Pancreas (tissue), 10 donors: Measurements from ENCODE around the gene KIF3A. TPM values are rescaled to one million over a fixed set of nuclear protein-coding genes. Genes with fewer than 3 reads are reported as not detected.

Experiments
- ATAC-seq, 4 donors: fragments of 200-7000 bp; cut with Tn5 transposase; one replicate each; pipeline versions ENCODE4 v1.8.0 to v1.9.1; 2020; ENCODE audit warnings: mild to moderate bottlenecking in 4 of 4, moderate library complexity in 4 of 4
- DNase-seq, 6 donors: peaks; one replicate each; pipeline ENCODE4 v3.0.0-alpha.2; 2020
- FAIRE-seq: peaks from 2 replicates; lab custom pipeline; 2012; peaks lifted over from hg19 to GRCh38; lab: Jason Lieb, UNC
- H3K27ac ChIP-seq, 4 donors: fragments of 200-600 bp; sonication (generic); 1 replicate in 3 of 4; 2 replicates in 1 of 4; pipeline versions ENCODE4 v1.5.0 to v1.8.0; 2020
- H3K27me3 ChIP-seq, 4 donors: fragments of 200-600 bp; one replicate each; pipeline ENCODE4 v1.8.0; 2021
- H3K36me3 ChIP-seq, 3 donors: fragments of 200-600 bp; sonication (generic) in 1 of 3; one replicate each; pipeline versions ENCODE4 v1.5.0 to v1.8.0; 2020 to 2021
- H3K4me1 ChIP-seq, 3 donors: fragments of 200-600 bp; one replicate each; pipeline ENCODE4 v1.8.0; 2021
- H3K4me3 ChIP-seq, 4 donors: fragments of 200-600 bp; sonication (generic) in 2 of 4; one replicate each; pipeline versions ENCODE4 v1.5.0 to v1.8.0; 2020 to 2021
- H3K9me3 ChIP-seq, 4 donors: fragments of 200-600 bp; one replicate each; pipeline ENCODE4 v1.8.0; 2021
- CTCF ChIP-seq, 4 donors: fragments of 200-600 bp; sonication (generic) in 3 of 4; IDR thresholded peaks; one replicate each; pipeline versions ENCODE4 v1.5.0 to v1.8.0; 2021; ENCODE audit warnings: antibody characterized with exemption in 4 of 4
- WGBS, 2 donors: extraction: QIAGEN DNeasy Blood & Tissue Kit; methylation state at CpG; one replicate each; pipeline ENCODE4 v1.1.7; 2013; 5-methylcytosine and 5-hydroxymethylcytosine counted together
- intact Hi-C, 3 donors: fragments of 100-400 bp; cut with DNase I; formaldehyde crosslinking; loops; one replicate each; pipeline versions ENCODE4 v1.11.1 to v1.14.2; 2022
- polyA plus RNA-seq, 2 donors: library from polyadenylated mRNA; stranded (reverse); fragments of 200-250 nt; gene quantifications; one replicate each; pipeline ENCODE4 v1.2.3, GENCODE V29; 2013
- total RNA-seq, 6 donors: library from RNA; stranded (reverse); fragmentation: NEBNext Ultra II Directional in 4 of 6; extraction: Animal tissue kit (Norgen Biotek cat#: 25700) in 4 of 6; gene quantifications; one replicate each; pipeline versions ENCODE4 v1.2.1 to v1.2.4, GENCODE V29; 2021 to 2023
- donor health status: healthy with polysubstance abuse.
- donor health status: DM: no; HTN: no; CAD: no; lungs with moderate emphysema.
- donor health status: DM: no; HTN: no; CAD: no.
- donor health status: control.
- donor health status: control.
- donor health status: Bipolar disorder and iron deficiency.
- donor health status: DM: yes; HTN: yes; CAD: no.
- donor health status: DM: no; HTN: no; CAD: no.
- donor health status: DM: no; HTN: no; CAD: no.
- donor health status: DM: yes; HTN: yes; CAD: no.

The KIF3A gene
- total and polyA plus RNA-seq, 8 donors, result 2.4 to 6.3 (median 4.1) TPM

GRCh38 chr5:132752581-132753125 lies 15.3 kb upstream of the KIF3A start:
- Histone ChIP-seq H3K4me3 (no peak overlapping the region), H3K27ac (no peak overlapping the region), H3K36me3 (no peaks in the 10 kb centered on the region), H3K9me3 (no peaks in the 10 kb centered on the region), H3K27me3 (no peaks in the 10 kb centered on the region), H3K4me1 (no peaks in the 10 kb centered on the region)
- WGBS, 2 donors, result 77 to 94% methylated on average over 1 of the region's 1 CpG
- no peak for ATAC-seq
- TF ChIP-seq CTCF (IDR thresholded peaks at IDR 0.05), result no peak
- intact Hi-C loops, result loop anchor here in 1 of 3 donors (5.0 kb wide), 1 partner anchor 70 kb away; no protein-coding TSS in a partner anchor
- DNase-seq, result no peak
- no peak for FAIRE-seq

DNA sequence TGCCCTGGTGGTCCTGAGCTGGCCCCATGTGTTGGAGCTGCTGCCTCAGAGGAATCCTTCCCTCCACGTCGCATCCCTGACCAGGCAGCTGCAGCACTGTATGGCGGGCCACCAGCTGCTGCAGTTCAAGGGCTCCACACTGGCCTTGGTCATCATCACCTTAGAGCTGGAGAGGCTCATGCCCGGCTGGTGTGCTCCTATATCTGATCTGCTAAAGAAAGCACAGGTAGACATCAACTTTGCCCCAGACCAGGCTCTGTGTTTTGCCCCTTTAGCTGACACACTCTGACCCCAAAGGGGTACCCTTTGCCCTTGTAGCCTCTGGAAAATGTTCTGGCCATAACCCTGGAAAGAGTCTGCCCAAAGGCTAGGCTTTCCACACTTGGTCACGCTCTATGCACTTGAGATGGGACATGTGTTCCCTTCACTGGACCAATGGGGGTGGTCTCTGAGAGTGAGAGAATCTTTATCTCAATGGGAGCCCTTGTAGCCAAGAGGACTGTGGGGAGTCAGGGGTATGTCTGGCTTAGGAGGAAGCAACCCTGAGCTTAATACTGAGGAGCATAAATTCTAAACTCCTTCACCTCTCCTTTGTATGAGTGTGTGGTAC lies 14.7 kb upstream of the KIF3A start:
- intact Hi-C loops, result loop anchor here in 1 of 3 donors (5.0 kb wide), 1 partner anchor 70 kb away; no protein-coding TSS in a partner anchor
- Histone ChIP-seq H3K36me3 (no peaks in the 10 kb centered on the region), H3K27me3 (no peaks in the 10 kb centered on the region), H3K27ac (no peak overlapping the region), H3K4me3 (no peak overlapping the region), H3K9me3 (no peaks in the 10 kb centered on the region), H3K4me1 (no peaks in the 10 kb centered on the region)
- no peak for DNase-seq
- 86% methylated on average over 5 of the region's 5 CpGs for WGBS, 2 donors
- TF ChIP-seq CTCF (IDR thresholded peaks at IDR 0.05), result no peak
- no peak for FAIRE-seq
- no peak for ATAC-seq

DNA sequence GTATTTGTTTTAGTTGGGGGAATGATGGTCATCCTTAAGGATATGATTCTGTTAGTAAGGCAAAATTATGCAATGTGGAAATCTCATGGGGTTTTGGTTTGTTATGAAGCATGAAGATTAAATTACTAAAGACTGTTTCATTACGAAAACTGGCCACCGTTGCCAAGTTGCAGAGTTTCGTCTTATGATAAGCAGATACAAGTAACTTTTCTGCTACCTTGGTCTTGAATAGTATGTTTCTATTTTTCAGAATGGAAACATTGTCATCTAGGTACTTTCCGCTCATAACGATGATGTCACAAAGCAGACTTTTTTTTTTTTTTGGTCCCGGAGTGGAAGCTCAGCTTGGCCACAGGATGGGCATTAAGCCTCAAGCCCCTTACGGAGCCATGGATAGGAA lies 14.1 kb upstream of the KIF3A start:
- no peaks in the 10 kb centered on the region for H3K36me3 ChIP-seq
- DNase-seq (no peak), ATAC-seq (no peak), FAIRE-seq (no peak)
- no peak overlapping the region for H3K27ac ChIP-seq
- 75 to 84% methylated on average over 7 of the region's 7 CpGs for WGBS, 2 donors
- intact Hi-C loops, result loop anchor here in 1 of 3 donors (5.0 kb wide), 1 partner anchor 71 kb away; no protein-coding TSS in a partner anchor
- H3K27me3 ChIP-seq, result no peaks in the 10 kb centered on the region
- H3K4me1 ChIP-seq, result peaks cover 0 to 4% (median 0%) of the 10 kb centered on the region in 3 donors
- H3K9me3 ChIP-seq, result no peaks in the 10 kb centered on the region
- H3K4me3 ChIP-seq, result no peak overlapping the region
- no peak for TF ChIP-seq CTCF (IDR thresholded peaks at IDR 0.05)

DNA sequence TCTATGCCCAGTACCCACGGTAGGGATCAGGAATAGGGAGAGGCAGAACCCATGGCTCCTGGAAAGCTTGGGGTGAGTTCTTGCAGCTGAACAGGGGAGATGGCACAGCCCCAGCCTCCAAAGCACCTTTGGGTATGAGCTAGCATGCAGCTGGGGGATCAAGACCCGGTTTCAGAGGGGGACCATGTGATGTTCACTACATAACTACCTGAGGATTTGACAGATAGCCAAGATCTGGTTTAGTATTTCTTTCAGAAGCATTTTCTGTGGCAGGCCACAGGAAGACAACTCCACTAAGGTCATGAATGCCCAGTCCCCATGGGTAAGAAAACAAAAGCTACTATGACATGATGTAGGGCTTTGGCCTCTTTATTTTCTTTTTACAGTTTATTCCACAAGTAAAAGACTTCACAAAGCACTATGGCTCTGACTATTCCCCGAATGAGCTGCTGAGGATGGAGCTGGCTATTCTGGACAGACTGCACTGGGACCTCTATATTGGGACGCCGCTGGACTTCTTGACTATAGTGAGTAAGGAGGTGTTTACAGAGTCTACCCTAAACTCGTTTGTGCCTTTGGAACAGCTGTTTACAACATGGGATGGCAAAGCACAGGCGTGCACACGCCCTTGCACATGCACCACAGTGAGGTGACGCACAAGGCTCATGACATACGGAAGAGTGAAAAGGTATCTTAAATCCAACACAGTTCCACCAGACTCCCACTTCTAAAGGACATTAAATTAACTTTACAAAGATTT lies 13.3 kb upstream of the KIF3A start:
- DNase-seq (no peak), FAIRE-seq (no peak), ATAC-seq (no peak)
- no peaks in the 10 kb centered on the region for H3K9me3 ChIP-seq
- H3K4me3 ChIP-seq, result no peak overlapping the region
- intact Hi-C loops, result loop anchor here in 1 of 3 donors (5.0 kb wide), 1 partner anchor 72 kb away; no protein-coding TSS in a partner anchor
- 77 to 85% methylated on average over 10 of the region's 10 CpGs for WGBS, 2 donors
- no peak for TF ChIP-seq CTCF (IDR thresholded peaks at IDR 0.05)
- peaks cover 0 to 4% (median 0%) of the 10 kb centered on the region in 3 donors for H3K4me1 ChIP-seq
- no peaks in the 10 kb centered on the region for H3K36me3 ChIP-seq
- no peaks in the 10 kb centered on the region for H3K27me3 ChIP-seq
- H3K27ac ChIP-seq, result peak overlapping the region in 1 of 4 donors; percentile 11
